GM19463 (cell line): ENCODE measurements around the gene ACVR1.
"Not testable (repeated sequence)": the region's sequence is repeated elsewhere in the genome, so short reads cannot be mapped to it uniquely, and the experiment has no call there.

Experiments
- ATAC-seq: cut with Tn5 transposase; IDR thresholded peaks from one replicate; pipeline ENCODE4 v1.9.1; 2021; ENCODE audit warnings: mild to moderate bottlenecking, moderate library complexity; ENCODE audit not compliant: unreplicated experiment

Gene ACVR1

DNA sequence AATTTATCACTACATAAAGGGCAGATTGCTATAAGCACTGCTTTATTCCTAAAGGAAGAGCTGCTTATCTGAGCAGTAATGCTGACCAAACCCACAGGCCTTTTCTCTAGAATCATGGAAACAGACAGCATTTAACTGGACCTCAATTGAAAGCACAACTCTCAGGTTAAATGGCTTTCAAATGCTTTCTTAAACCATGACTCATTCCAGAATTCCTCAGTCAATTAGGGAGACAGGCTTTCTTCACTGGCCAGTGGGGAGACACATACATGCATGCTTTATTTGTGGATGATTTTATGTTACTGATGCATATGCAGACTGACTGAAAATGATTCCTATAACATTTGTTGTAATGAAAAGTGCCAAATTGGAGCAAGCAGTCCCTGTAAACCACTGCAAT is 114.6 kb downstream of the ACVR1 start:
- ATAC-seq: no peak

DNA sequence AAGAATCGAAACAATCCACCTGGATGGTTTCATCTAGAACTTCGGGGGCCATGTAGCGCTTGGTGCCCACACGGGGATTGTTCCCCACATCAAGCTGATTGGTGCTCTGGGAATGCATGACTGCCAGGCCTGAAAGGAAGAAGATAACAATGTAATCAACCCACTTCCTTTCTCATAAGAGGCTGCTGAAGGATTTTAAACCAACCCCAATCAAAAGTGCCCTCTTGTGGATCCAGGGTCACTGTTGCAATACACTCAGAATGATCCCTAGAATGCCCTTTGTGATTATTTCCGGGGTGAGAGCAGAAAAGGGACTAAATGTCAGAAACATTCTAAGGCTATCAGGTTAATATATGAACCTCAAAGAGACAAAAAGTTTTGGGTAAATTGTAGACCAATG is 115.2 kb downstream of the ACVR1 start:
- ATAC-seq: no peak

DNA sequence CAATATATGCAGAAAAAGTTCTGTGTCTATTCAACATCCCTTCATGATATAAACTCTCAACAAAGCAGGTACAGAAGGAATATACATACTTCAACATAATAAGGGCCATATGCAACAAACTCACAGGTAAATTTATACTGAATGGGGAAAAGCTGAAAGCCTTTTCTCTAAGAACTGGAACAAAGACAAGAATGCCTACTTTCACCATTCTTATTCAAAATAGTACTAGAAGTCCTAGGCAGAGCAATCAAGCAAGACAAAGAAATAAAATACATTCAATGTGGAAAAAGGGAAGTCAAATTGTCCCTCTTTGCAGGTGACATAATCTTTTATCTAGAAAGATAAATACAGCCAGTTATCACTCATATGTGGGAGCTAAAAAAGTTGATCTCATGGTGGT is 116.3 kb downstream of the ACVR1 start:
- no peak for ATAC-seq

- ATAC-seq: no peak
Measured at GRCh38 chr2:157758586-157758985, 117.5 kb downstream of the ACVR1 start.

DNA sequence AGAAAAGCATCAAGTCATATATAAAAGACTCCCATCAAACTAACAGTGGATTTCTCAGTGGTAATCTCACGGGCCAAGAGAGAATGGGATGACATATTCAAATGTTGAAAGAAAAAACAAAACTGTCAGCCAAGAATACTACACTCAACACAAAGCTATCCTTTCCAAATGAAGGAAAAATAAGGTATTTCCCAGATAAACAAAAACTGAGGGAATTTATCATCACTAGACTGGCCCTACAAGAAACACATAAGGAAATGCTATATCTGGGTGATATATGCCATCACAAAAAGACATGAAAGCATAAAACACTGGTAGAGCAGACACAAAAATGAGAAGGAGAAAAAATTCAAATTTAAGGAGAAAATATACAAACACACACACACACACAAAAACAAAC is 118.6 kb downstream of the ACVR1 start:
- ATAC-seq: no peak

DNA sequence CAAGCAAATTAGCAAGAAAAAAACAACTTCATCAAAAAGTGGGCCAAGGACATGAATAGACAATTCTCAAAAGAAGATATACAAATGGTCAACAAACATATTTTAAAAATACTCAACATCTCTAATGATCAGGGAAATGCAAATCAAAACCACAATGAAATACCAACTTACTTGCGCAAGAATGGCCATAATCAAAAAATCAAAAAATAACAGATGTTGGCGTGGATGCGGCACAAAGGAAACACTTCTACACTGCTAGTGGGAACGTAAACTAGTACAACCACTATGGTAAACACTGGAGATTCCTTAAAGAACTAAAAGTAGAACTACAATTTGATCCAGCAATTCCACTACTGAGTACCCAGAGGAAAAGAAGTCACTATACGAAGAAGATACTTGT is 119.7 kb downstream of the ACVR1 start:
- not testable (repeated sequence) for ATAC-seq

DNA sequence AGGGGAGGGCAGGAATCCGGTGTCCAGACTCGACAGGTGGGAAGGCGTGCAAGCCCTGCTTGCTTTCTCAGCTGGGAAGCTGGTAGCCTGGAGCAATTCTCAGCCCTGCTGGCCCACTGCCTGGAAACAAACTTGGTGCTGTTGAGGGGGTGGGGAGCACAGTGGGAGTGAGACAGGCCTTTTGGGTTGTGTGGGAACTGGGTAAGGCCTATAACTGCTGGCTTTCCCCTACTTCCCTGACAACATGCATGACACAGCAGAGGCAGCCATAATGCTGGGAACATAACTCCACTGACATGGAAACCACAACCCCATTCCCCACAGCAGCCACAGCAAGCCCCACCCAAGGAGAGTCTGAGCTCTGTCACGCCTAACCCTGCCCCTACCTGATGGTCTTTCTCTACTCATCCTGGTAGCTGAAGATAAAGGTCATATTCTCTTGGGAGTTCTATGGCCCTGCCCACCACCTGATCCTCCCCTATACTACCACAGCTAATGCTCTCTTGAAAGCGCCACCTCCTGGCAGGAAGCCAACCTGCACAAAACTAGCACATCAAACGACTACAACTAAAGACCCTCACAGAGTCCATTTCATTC is 124.6 kb downstream of the ACVR1 start:
- peak; percentile 68 for ATAC-seq

DNA sequence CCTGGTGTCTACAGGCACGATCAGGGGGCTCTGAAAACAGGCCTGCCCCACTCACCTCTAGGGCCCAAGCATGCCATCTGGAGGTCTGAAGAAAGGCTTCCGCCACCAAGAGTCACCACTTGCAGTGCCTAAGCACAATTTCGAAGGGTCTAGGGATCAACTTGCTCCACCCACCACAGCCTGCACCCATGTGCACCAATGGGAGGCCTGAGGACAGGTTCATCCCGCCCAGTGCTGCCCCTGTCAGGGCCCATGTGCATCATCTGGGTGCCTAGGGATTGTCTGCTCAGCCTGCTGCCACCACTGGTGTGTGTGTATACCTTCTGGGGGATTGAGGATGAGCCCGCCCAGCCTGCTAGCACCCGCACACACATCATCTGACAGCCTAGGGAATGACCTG is 126.4 kb downstream of the ACVR1 start:
- no peak for ATAC-seq

DNA sequence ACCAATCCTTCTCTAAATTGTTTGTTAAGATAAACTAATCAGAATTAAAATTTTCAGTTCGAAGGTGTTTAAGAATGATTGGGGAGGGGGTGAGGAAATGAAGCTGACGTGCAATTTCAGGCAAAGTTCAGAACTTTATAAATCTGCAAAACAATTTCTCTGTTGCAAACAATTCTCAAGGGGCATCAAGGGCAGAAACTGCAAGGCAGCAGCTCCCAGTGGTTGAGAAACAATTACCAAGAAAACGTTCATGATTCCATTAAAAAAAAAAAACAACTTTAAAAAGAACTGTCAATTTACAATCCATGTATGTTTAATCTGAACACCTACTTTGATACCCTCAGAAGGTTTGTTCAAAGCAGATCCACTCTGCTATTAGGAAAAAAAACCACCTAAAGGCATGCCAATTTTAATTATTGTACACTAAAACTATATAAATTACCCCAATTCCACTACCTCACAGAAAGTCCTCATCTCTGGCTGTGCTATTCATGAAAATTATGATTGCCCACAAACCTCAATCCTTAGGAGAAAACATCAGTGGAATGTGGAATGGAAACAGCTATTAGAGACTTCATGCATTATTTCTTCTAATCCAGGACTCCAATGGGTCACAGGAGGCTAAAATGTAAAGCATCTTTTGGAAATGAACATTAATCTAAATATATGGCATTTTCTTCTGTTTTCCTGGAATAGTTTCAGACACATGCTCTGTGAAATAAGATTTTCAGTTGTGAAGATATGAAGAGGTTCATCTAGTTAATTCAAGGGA is 127.6 kb downstream of the ACVR1 start:
- ATAC-seq: no peak

DNA sequence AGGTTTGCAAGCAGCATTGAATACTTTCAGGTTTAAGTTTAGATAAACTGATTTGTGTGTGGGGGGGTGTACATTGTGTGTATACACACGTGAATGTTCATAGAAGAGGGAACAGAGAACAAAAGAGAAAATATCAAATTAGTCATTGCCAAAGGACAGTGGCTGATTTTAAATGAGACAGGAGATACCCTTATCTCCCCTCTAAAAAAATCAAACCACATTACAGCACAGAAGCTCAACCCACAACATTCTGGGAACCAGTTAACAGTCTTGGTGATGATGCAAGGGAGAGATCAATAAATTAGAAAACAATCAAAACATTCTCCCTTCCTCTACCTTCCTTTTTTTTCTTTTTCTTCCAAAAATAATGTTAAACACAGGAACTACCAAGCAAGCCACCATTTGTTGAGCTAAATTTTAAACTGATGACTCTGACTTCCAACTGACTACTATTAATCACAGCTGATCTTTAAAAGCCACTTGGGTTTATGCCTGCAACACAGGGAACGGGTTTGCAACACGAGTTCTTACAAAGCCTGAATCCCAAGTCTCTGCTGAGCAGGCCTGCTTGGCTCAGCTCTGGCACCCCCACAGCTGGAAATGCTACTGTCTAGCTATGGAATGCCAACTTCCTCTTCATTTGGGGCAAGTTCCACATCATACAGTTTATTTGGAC is 128.3 kb downstream of the ACVR1 start:
- ATAC-seq: peak; percentile 32

- no peak for ATAC-seq
Measured at GRCh38 chr2:157747280-157747679, 128.8 kb downstream of the ACVR1 start.

DNA sequence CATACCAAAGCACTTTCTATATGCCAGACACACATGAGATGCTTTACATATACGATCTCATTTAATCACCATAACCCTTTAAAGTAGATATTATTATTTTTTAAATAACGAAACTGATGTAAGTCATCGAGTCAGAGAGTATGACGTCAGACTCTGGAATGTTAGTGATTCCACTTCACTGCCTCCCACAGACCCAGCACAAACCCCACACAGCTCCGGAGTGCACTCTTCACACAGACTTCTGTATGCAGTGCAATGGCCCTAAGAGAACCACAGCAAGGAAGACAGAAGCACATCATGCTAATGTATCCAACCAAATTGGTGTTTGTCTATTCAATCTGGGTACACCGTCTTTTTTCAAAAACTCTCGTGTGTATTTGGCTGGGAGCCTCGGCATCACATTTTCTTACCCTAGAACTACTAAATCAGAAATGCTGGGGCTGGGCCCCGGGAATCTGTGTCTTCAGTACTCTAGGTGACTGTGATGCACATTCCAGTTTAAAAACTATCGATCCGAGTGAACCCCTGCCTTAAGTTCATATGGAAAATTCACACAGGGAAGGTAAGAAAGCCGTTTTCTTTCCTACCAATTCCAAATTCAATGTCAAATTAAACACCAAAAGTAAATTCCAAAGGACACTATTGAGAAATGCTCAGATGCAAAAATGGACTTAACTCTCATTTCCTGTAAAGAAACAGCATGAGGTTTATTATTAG is 129.7 kb downstream of the ACVR1 start:
- ATAC-seq: no peak

GRCh38 chr2:157744571-157745076 is 131.5 kb downstream of the ACVR1 start:
- ATAC-seq: no peak

DNA sequence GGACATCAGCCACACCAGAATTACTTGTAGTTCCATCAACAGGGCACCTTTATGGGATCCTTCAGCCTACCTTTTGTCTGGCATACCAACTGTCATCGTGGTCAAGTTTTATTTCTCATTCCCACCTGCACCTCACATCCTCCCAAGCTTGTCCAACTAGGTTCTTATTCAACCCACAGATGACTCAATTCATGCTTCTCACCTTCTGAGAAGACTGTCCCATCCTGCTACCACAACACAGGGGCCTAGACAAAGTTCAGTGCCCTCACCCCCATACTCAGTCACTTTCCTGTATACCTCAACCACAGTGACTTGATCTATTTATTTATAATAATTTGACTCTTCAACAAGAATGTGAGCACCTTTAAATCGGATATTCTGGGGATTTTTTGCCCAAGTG is 133.1 kb downstream of the ACVR1 start:
- ATAC-seq: no peak

- no peak for ATAC-seq
Measured at GRCh38 chr2:157741819-157742484, 134.2 kb downstream of the ACVR1 start.

- ATAC-seq: no peak
Measured at GRCh38 chr2:157737656-157738055, 138.5 kb downstream of the ACVR1 start.

DNA sequence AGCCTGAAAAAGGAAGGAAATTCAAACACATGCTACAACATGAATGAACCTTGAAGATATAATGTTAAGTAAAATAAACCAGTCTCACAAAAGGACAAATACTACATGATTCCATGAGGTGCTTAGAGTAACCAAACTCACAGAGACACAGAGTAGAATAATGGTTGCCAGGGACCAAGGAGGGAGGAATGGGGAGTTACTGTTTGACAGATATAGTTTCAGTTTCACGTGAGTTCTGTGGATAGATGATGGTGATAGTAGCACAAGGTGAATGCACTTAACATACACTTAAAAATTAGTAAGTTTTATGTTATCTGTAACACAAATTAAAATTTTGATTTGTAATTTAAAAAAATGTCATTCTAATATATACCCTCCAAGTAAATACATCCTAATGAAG is 140.6 kb downstream of the ACVR1 start:
- no peak for ATAC-seq

DNA sequence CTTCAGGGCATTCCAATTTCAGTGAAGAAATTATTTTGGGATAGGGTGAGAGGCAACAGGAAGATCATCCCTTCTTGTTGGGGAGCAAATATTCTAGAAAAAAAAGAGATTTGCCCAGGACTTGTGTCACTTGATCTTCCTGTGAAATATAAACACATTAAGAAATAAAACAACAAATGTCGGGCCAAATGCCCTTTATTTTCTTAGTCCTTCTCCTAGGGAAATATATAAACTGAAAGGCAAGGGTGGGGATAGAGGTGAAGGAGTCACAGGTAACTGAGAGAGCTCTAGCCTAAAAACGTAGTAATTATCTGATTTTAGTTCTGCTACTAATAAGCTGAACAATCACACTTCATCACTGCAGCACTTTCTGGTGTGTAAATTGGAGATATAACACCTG is 142.9 kb downstream of the ACVR1 start:
- ATAC-seq: no peak

DNA sequence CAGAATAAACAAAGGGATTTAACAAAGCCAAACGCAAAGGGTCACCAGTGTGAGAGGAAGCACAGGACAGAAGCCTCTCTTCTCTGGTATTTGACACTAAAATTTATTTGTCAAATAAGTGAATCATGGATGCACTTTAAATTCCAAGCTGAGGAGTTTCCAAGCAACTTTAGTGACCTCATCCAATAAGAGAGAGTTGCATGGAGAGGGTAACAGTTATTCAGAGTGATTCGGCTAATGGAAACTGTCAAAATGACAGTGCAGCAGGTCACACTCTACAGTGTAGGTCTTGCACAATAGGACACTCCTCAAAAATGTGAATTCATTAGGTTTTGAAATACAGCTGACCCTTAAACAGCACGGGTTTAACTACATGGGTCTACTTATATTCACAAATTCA is 143.5 kb downstream of the ACVR1 start:
- ATAC-seq: no peak

DNA sequence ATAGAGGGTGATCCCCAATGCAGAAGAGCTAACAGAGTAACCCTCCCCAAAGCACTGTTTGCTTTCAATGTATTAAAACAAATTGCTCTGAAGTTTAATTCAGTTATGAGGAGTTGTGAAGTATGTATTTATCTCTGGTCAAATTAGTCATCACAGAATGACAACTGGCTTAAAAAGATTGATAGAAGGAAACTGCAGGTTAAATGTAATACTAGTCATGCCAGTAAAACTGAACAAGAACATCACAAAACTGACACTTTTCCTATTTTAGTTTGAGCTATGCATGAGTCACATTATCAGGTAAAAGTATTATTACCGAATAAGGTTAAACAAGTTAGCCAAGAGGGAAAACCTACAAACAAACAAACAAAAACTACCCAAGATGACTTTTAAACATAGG is 148.4 kb downstream of the ACVR1 start:
- ATAC-seq: no peak

DNA sequence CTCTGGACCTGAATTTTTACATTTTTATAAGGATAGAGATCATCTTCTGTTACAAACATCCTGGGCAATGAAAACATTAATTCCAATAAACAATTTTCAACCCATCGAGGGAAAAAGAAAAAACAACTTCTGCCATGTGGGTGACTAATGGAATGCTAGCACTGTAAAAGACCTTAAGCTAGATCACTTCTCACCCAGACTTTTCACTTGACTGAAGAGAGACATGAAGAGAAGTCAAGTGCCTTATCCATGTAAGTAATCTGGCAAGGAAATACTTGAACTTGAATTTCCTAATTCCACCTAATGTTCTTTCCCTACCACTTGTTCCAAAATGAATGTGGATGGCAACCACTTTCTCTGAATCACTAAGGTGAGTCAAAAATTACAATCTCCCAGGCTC is 149.2 kb downstream of the ACVR1 start:
- ATAC-seq: no peak
